ENCODE results near the gene FARP2.
"Not testable (repeated sequence)": the region's sequence is repeated elsewhere in the genome, so short reads cannot be mapped to it uniquely, and the experiment has no call there.

FARP2 gene

GRCh38 chr2:241366678-241367077 lies 10.6 kb downstream of the FARP2 start:
- no peak for DNase-seq (ENCODE audit: low read depth, low spot score)
- Histone ChIP-seq H3K4me3 (ENCODE audit: low read length) (no peak overlapping the region), H3K4me1 (ENCODE audit: control insufficient read depth, insufficient read depth, low read length) (peaks cover 5% of the 10 kb centered on the region; the same call in 1 of the 2 replicates), H3K36me3 (ENCODE audit: control insufficient read depth, insufficient read depth, low read length) (no peaks in the 10 kb centered on the region), H3K27me3 (ENCODE audit: control insufficient read depth, insufficient read depth, low read length) (no peaks in the 10 kb centered on the region), H3K27ac (ENCODE audit: low read length) (no peak overlapping the region), H3K9me3 (ENCODE audit: control insufficient read depth, insufficient read depth, low read length) (no peaks in the 10 kb centered on the region)
- no CpG with 5 or more reads among the region's 2 CpGs for WGBS (ENCODE audit: insufficient coverage, insufficient read length)

GRCh38 chr2:241368643-241369042 lies 12.6 kb downstream of the FARP2 start:
- H3K27ac ChIP-seq (ENCODE audit: low read length) = no peak overlapping the region
- H3K36me3 ChIP-seq (ENCODE audit: control insufficient read depth, insufficient read depth, low read length) = no peaks in the 10 kb centered on the region; the same call in 1 of the 2 replicates
- no peaks in the 10 kb centered on the region for H3K9me3 ChIP-seq (ENCODE audit: control insufficient read depth, insufficient read depth, low read length)
- no peak overlapping the region for H3K4me3 ChIP-seq (ENCODE audit: low read length)
- no peaks in the 10 kb centered on the region for H3K27me3 ChIP-seq (ENCODE audit: control insufficient read depth, insufficient read depth, low read length)
- H3K4me1 ChIP-seq (ENCODE audit: control insufficient read depth, insufficient read depth, low read length) = peaks cover 5% of the 10 kb centered on the region; the same call in 1 of the 2 replicates
- DNase-seq (ENCODE audit: low read depth, low spot score) = no peak
- no CpG with 5 or more reads among the region's 3 CpGs for WGBS (ENCODE audit: insufficient coverage, insufficient read length)

GRCh38 chr2:241372361-241372992 lies 16.4 kb downstream of the FARP2 start:
- Histone ChIP-seq H3K36me3 (ENCODE audit: control insufficient read depth, insufficient read depth, low read length) (no peaks in the 10 kb centered on the region; the same call in 1 of the 2 replicates), H3K27ac (ENCODE audit: low read length) (no peak overlapping the region), H3K4me1 (ENCODE audit: control insufficient read depth, insufficient read depth, low read length) (0 out of 2 replicates have a peak, but pooled peaks cover 2% of the 10 kb centered on the region), H3K9me3 (ENCODE audit: control insufficient read depth, insufficient read depth, low read length) (no peaks in the 10 kb centered on the region), H3K4me3 (ENCODE audit: low read length) (no peak overlapping the region), H3K27me3 (ENCODE audit: control insufficient read depth, insufficient read depth, low read length) (no peaks in the 10 kb centered on the region)
- no CpG with 5 or more reads among the region's 11 CpGs for WGBS (ENCODE audit: insufficient coverage, insufficient read length)
- DNase-seq (ENCODE audit: low read depth, low spot score) = no peak

- Histone ChIP-seq H3K27me3 (ENCODE audit: control insufficient read depth, insufficient read depth, low read length) (no peaks in the 10 kb centered on the region), H3K9me3 (ENCODE audit: control insufficient read depth, insufficient read depth, low read length) (no peaks in the 10 kb centered on the region), H3K27ac (ENCODE audit: low read length) (no peak overlapping the region), H3K36me3 (ENCODE audit: control insufficient read depth, insufficient read depth, low read length) (no peaks in the 10 kb centered on the region; the same call in 1 of the 2 replicates), H3K4me1 (ENCODE audit: control insufficient read depth, insufficient read depth, low read length) (no peaks in the 10 kb centered on the region), H3K4me3 (ENCODE audit: low read length) (no peak overlapping the region; the same call in 1 of the 2 replicates)
- no peak for DNase-seq (ENCODE audit: low read depth, low spot score)
- no CpG with 5 or more reads among the region's 3 CpGs for WGBS (ENCODE audit: insufficient coverage, insufficient read length)
Measured at GRCh38 chr2:241373446-241373845, 17.4 kb downstream of the FARP2 start.

- not testable (repeated sequence) for H3K36me3 ChIP-seq (ENCODE audit: control insufficient read depth, insufficient read depth, low read length); H3K27ac ChIP-seq (ENCODE audit: low read length); DNase-seq (ENCODE audit: low read depth, low spot score); H3K9me3 ChIP-seq (ENCODE audit: control insufficient read depth, insufficient read depth, low read length); H3K4me1 ChIP-seq (ENCODE audit: control insufficient read depth, insufficient read depth, low read length); H3K4me3 ChIP-seq (ENCODE audit: low read length); H3K27me3 ChIP-seq (ENCODE audit: control insufficient read depth, insufficient read depth, low read length)
- WGBS (ENCODE audit: insufficient coverage, insufficient read length) = no CpG with 5 or more reads among the region's 6 CpGs
Measured at GRCh38 chr2:241373906-241374305, 17.8 kb downstream of the FARP2 start.

GRCh38 chr2:241375300-241375699 lies 19.2 kb downstream of the FARP2 start:
- WGBS (ENCODE audit: insufficient coverage, insufficient read length) = no CpG with 5 or more reads among the region's 1 CpG
- Histone ChIP-seq H3K27ac (ENCODE audit: low read length) (no peak overlapping the region), H3K4me3 (ENCODE audit: low read length) (no peak overlapping the region), H3K4me1 (ENCODE audit: control insufficient read depth, insufficient read depth, low read length) (no peaks in the 10 kb centered on the region), H3K36me3 (ENCODE audit: control insufficient read depth, insufficient read depth, low read length) (no peaks in the 10 kb centered on the region; the same call in 1 of the 2 replicates), H3K27me3 (ENCODE audit: control insufficient read depth, insufficient read depth, low read length) (no peaks in the 10 kb centered on the region), H3K9me3 (ENCODE audit: control insufficient read depth, insufficient read depth, low read length) (no peaks in the 10 kb centered on the region)
- no peak for DNase-seq (ENCODE audit: low read depth, low spot score)

GRCh38 chr2:241376808-241377207 lies 20.7 kb downstream of the FARP2 start:
- Histone ChIP-seq H3K4me3 (ENCODE audit: low read length) (no peak overlapping the region), H3K27me3 (ENCODE audit: control insufficient read depth, insufficient read depth, low read length) (no peaks in the 10 kb centered on the region), H3K9me3 (ENCODE audit: control insufficient read depth, insufficient read depth, low read length) (no peaks in the 10 kb centered on the region), H3K27ac (ENCODE audit: low read length) (no peak overlapping the region), H3K4me1 (ENCODE audit: control insufficient read depth, insufficient read depth, low read length) (no peaks in the 10 kb centered on the region), H3K36me3 (ENCODE audit: control insufficient read depth, insufficient read depth, low read length) (no peaks in the 10 kb centered on the region; the same call in 1 of the 2 replicates)
- 100% methylated on average over 2 of the region's 2 CpGs for WGBS (ENCODE audit: insufficient coverage, insufficient read length)
- no peak for DNase-seq (ENCODE audit: low read depth, low spot score)

GRCh38 chr2:241378816-241379215 lies 22.7 kb downstream of the FARP2 start:
- Histone ChIP-seq H3K36me3 (ENCODE audit: control insufficient read depth, insufficient read depth, low read length) (no peaks in the 10 kb centered on the region), H3K4me3 (ENCODE audit: low read length) (no peak overlapping the region), H3K4me1 (ENCODE audit: control insufficient read depth, insufficient read depth, low read length) (no peaks in the 10 kb centered on the region), H3K9me3 (ENCODE audit: control insufficient read depth, insufficient read depth, low read length) (no peaks in the 10 kb centered on the region), H3K27ac (ENCODE audit: low read length) (no peak overlapping the region), H3K27me3 (ENCODE audit: control insufficient read depth, insufficient read depth, low read length) (no peaks in the 10 kb centered on the region)
- WGBS (ENCODE audit: insufficient coverage, insufficient read length) = no CpG with 5 or more reads among the region's 2 CpGs
- no peak for DNase-seq (ENCODE audit: low read depth, low spot score)

GRCh38 chr2:241379481-241380480 lies 23.7 kb downstream of the FARP2 start:
- WGBS (ENCODE audit: insufficient coverage, insufficient read length) = no CpG with 5 or more reads among the region's 9 CpGs
- no peaks in the 10 kb centered on the region for H3K9me3 ChIP-seq (ENCODE audit: control insufficient read depth, insufficient read depth, low read length)
- H3K36me3 ChIP-seq (ENCODE audit: control insufficient read depth, insufficient read depth, low read length) = no peaks in the 10 kb centered on the region
- DNase-seq (ENCODE audit: low read depth, low spot score) = no peak
- H3K27me3 ChIP-seq (ENCODE audit: control insufficient read depth, insufficient read depth, low read length) = no peaks in the 10 kb centered on the region
- no peak overlapping the region for H3K4me3 ChIP-seq (ENCODE audit: low read length)
- no peaks in the 10 kb centered on the region for H3K4me1 ChIP-seq (ENCODE audit: control insufficient read depth, insufficient read depth, low read length)
- no peak overlapping the region for H3K27ac ChIP-seq (ENCODE audit: low read length)

- H3K9me3 ChIP-seq (ENCODE audit: control insufficient read depth, insufficient read depth, low read length) = no peaks in the 10 kb centered on the region
- H3K4me1 ChIP-seq (ENCODE audit: control insufficient read depth, insufficient read depth, low read length) = no peaks in the 10 kb centered on the region
- H3K36me3 ChIP-seq (ENCODE audit: control insufficient read depth, insufficient read depth, low read length) = no peaks in the 10 kb centered on the region
- no peak for DNase-seq (ENCODE audit: low read depth, low spot score)
- H3K27me3 ChIP-seq (ENCODE audit: control insufficient read depth, insufficient read depth, low read length) = no peaks in the 10 kb centered on the region
- no CpG with 5 or more reads among the region's 4 CpGs for WGBS (ENCODE audit: insufficient coverage, insufficient read length)
- no peak overlapping the region for H3K27ac ChIP-seq (ENCODE audit: low read length)
- H3K4me3 ChIP-seq (ENCODE audit: low read length) = no peak overlapping the region
Measured at GRCh38 chr2:241381872-241382271, 25.8 kb downstream of the FARP2 start.
